Adrenal gland (tissue), 5 donors: ENCODE measurements around the gene PRKCH.

Experiments
- CTCF ChIP-seq, 6 experiments: fragments of 450-650 bp in 4 of 6; fragments of 200-600 bp in 2 of 6; sonication (generic) in 1 of 6; IDR thresholded peaks; 1 replicate in 5 of 6; 2 replicates in 1 of 6; pipeline versions ENCODE4 v1.5.1 to v1.8.0; 2016 to 2021; ENCODE audit warnings: antibody characterized with exemption in 6 of 6, mild to moderate bottlenecking in 2 of 6, moderate library complexity in 1 of 6
- POLR2A ChIP-seq, 2 donors: fragments of 450-650 bp; IDR thresholded peaks; one replicate each; pipeline ENCODE4 v1.6.1; 2017; ENCODE audit warnings: antibody characterized with exemption in 2 of 2, mild to moderate bottlenecking in 2 of 2, moderate library complexity in 1 of 2
- donor health status: DM: no; HTN: no; CAD: no.

GRCh38 chr14:61477712-61478462 is 156.5 kb downstream of the PRKCH start:
- TF ChIP-seq CTCF (IDR thresholded peaks at IDR 0.05): peak in 1 of 6 experiments; percentile 8
- TF ChIP-seq POLR2A (IDR thresholded peaks at IDR 0.05): no peak
